Epithelial cell of esophagus (primary cell): ENCODE results near the gene GULP1.

Experiments
- DNase-seq: peaks from one replicate; pipeline ENCODE4 v3.0.0; 2010; ENCODE audit warnings: low read depth
- H3K4me3 ChIP-seq: 2 replicates; pipeline ENCODE4 v1.5.1; 2011; ENCODE audit warnings: mild to moderate bottlenecking, low read length, control low read depth
- TF ChIP-seq, protein P1 (sequence below): IDR thresholded peaks from 2 replicates; pipeline ENCODE4 v1.5.1; 2011; ENCODE audit warnings: low read depth, mild to moderate bottlenecking, low read length, control low read depth, inconsistent platforms; ENCODE audit not compliant: insufficient read depth; ENCODE audit errors: missing control alignments

GULP1 gene

DNA sequence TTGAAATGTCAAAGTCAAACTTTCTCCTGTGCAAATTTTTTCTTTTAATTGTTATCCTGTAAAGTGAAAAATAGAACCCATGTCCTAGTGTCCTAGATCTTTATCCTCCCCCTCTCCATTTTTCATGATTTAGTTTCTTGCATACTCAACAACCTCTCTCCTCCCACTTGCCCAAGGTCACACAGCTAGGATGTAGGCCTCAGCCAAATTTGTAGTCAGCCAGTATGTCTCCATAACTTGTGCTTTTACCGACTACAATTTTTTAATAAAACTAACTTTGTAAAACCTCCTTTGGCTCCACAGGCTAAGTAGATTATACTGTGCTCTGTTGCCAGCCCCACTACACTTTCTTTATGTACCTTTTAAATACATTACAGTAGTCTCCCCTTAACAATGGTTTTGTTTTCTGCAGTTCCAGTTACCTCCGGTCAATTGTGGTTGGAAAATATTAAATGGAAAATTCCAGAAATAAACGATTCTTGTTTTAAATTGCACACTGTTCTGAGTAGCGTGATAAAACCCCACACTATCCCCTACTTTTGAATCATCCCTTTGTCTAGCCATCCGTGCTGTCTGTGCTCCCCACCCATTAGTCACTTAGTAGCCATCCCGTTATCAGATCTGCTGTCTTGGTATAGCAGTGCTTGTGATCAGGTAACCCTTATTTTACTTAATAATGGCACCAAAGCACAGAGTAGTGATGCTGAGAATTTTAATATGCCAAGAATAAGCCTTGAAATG lies 22.8 kb downstream of the GULP1 start:
- no peak overlapping the region for H3K4me3 ChIP-seq
- TF ChIP-seq, protein P1, sequence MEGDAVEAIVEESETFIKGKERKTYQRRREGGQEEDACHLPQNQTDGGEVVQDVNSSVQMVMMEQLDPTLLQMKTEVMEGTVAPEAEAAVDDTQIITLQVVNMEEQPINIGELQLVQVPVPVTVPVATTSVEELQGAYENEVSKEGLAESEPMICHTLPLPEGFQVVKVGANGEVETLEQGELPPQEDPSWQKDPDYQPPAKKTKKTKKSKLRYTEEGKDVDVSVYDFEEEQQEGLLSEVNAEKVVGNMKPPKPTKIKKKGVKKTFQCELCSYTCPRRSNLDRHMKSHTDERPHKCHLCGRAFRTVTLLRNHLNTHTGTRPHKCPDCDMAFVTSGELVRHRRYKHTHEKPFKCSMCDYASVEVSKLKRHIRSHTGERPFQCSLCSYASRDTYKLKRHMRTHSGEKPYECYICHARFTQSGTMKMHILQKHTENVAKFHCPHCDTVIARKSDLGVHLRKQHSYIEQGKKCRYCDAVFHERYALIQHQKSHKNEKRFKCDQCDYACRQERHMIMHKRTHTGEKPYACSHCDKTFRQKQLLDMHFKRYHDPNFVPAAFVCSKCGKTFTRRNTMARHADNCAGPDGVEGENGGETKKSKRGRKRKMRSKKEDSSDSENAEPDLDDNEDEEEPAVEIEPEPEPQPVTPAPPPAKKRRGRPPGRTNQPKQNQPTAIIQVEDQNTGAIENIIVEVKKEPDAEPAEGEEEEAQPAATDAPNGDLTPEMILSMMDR, result no peak
- DNase-seq, result no peak

DNA sequence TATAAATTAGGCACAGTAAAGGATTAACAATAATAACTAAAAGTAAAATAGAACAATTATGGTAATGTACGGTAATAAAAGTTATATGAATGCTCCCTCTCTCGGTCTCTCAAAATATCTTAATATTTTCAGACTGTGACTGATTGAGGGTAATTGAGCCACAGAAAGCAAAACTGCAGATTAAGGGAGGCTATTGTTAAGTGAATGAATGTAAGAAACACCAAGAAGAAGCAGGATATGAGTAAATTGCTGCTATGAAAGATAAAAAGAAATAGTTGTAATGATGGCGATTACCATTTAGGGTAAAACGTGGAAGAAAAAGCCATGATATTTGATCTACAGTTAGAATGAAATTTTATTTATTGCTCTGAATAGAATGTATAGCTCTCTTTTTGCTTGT lies 24.1 kb downstream of the GULP1 start:
- H3K4me3 ChIP-seq, result no peak overlapping the region
- TF ChIP-seq, protein P1, result no peak
- DNase-seq, result no peak

DNA sequence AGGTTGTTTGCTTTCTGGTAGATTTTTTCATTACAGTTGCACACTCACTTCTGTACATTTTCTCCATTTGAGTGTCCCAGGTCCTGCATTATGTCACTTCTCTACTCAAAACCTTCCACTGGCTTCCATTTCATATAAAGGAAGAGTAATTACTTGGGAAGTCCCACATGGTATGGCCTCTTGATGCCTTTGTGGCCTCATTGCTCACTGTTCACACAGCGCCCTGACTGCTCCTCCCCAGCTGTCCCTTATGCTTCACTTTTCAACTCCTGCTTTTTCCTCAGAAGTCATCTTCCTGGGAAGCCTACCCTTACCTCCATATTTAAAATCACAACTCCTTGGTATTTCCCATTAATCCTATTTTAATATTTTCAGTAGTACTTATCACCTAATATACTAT lies 24.7 kb downstream of the GULP1 start:
- DNase-seq, result no peak
- no peak overlapping the region for H3K4me3 ChIP-seq
- TF ChIP-seq, protein P1, result no peak

DNA sequence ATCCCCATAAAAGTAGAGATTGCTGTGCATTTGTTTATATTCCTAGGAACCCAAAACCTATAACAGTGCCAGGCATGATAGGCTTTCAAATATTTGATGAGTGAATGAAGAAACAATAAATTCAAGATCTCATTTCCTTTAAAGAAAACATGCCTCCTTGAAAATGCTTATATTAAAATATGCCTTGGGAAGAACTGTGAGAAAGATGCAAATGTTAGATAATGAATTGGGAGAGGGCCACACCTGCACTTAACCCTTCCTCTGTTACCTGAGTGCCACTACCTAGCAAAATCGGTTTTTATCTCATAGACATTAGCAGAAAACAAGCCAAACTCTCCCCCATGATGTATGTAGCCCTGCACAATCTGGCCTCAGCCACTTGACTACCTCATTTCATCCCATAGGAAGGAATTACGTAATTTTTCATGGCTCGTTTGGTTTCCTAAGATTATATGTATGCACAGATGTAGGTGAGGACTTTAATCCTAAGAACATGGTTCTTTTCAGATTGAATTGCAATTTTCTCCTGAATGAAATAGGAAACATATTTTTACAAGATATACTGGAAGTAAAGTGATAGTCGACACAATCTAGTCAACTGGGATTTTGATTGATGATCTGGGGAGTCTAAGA lies 25.2 kb downstream of the GULP1 start:
- TF ChIP-seq, protein P1, result no peak
- no peak for DNase-seq
- no peak overlapping the region for H3K4me3 ChIP-seq

DNA sequence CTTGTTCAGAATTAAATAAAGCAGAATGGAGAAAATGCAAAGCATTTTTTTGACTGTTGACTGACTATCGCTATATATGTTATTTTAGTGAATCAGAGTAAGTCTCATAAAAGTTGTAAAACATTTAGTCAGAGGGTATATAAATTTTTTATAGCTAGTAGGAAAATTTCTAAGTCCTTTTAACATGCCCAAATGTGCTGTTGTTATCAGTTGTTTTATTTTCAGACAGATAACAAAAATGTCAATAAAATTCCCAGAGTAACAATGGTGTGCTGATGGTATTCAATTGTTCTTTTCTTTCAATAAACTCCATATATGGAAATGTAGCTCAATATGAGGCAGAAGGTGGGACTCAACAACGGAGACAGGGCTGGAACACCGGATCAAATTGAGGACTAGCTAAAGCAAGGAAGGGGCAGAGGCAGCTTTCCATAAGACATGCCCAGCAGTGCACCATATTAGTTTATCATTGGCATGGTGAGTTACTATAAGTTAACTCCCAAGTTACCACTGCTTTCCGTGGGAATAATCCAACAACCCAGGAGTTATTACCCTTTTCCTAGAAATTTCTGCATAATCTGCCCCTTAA lies 26.6 kb downstream of the GULP1 start:
- no peak for DNase-seq
- no peak overlapping the region for H3K4me3 ChIP-seq
- TF ChIP-seq, protein P1, result no peak

DNA sequence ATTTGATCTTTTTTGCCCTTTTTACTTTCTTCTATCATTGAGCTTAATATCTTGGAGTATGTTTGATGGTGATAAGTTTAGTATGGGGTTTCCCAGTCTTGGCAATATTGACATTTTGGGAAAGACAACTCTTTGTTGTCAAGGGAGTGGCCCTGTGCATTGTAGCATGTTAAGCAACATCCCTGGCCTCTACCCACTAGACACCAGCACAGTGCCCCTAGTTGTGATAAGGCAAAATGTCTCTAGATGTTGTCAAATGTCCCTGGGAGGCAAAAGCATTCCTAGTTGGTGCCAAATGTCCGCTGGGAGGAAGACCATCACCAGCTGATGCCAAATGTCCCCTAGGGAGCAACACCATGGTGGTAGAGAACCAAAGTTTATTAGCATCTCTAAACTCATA lies 28.2 kb downstream of the GULP1 start:
- no peak overlapping the region for H3K4me3 ChIP-seq
- TF ChIP-seq, protein P1, result peak; percentile 24
- DNase-seq, result peak; percentile 8
